GM23338 (cell line): ENCODE results near the gene CDH19. TPM values are rescaled to one million over a fixed set of nuclear protein-coding genes. Genes with fewer than 3 reads are reported as not detected.
A peak's percentile ranks its signal among the peaks of the same experiment; 100 is the strongest.

ENCODE experiments used
- ATAC-seq: fragments of 200-7000 bp; cut with Tn5 transposase; 3 replicates; pipeline ENCODE4 v1.9.1; 2020
- DNase-seq: peaks from one replicate; pipeline ENCODE4 v3.0.0-alpha.2; 2015; ENCODE audit warnings: low spot score
- H2AFZ ChIP-seq: fragments of 200-600 bp; sonication (generic); 2 replicates; pipeline ENCODE4 v1.8.0; 2016; ENCODE audit warnings: antibody characterized with exemption, mild to moderate bottlenecking, moderate library complexity
- H3F3A ChIP-seq: fragments of 200-600 bp; sonication (generic); replicated peaks from 2 replicates; pipeline ENCODE4 v1.8.0; 2017; ENCODE audit warnings: antibody characterized with exemption, mixed run types, low read depth
- H3K27ac ChIP-seq: fragments of 200-600 bp; sonication (generic); 2 replicates; pipeline ENCODE4 v1.6.1; 2016; ENCODE audit warnings: low read depth
- H3K27me3 ChIP-seq: fragments of 200-600 bp; sonication (generic); 2 replicates; pipeline ENCODE4 v1.8.0; 2016; ENCODE audit warnings: mild to moderate bottlenecking, mixed run types, moderate library complexity; ENCODE audit not compliant: insufficient read depth
- H3K36me3 ChIP-seq: fragments of 200-600 bp; sonication (generic); 2 replicates; pipeline ENCODE4 v1.8.0; 2016; ENCODE audit warnings: mild to moderate bottlenecking; ENCODE audit not compliant: insufficient read depth
- H3K4me1 ChIP-seq: fragments of 200-600 bp; sonication (generic); 2 replicates; pipeline ENCODE4 v1.8.0; 2016; ENCODE audit warnings: mild to moderate bottlenecking, moderate library complexity; ENCODE audit not compliant: insufficient read depth
- H3K4me2 ChIP-seq: fragments of 200-600 bp; sonication (generic); 2 replicates; pipeline ENCODE4 v1.7.1; 2017; ENCODE audit warnings: mixed run types
- H3K4me3 ChIP-seq: fragments of 200-600 bp; sonication (generic); 2 replicates; pipeline ENCODE4 v1.6.1; 2016; ENCODE audit warnings: mixed run types
- H3K79me2 ChIP-seq: fragments of 200-600 bp; sonication (generic); replicated peaks from 2 replicates; pipeline ENCODE4 v1.8.0; 2017; ENCODE audit warnings: mild to moderate bottlenecking; ENCODE audit not compliant: insufficient read depth
- H3K9me2 ChIP-seq: fragments of 200-600 bp; sonication (generic); 2 replicates; pipeline ENCODE4 v1.8.0; 2017; ENCODE audit not compliant: insufficient read depth
- H4K20me1 ChIP-seq: fragments of 200-600 bp; sonication (generic); replicated peaks from 2 replicates; pipeline ENCODE4 v1.8.0; 2017; ENCODE audit warnings: mild to moderate bottlenecking; ENCODE audit not compliant: insufficient read depth
- H3K27ac Mint-ChIP-seq: 2 replicates; pipeline ENCODE4 v1.8.0; 2020; ENCODE audit warnings: inconsistent platforms, mild to moderate bottlenecking, moderate library complexity, mixed read lengths
- H3K27me3 Mint-ChIP-seq: 3 replicates; pipeline ENCODE4 v1.8.0; 2022; ENCODE audit warnings: low read depth, mild to moderate bottlenecking, moderate library complexity, mixed read lengths, inconsistent platforms; ENCODE audit not compliant: insufficient read depth, poor library complexity
- H3K36me3 Mint-ChIP-seq: 3 replicates; pipeline ENCODE4 v1.8.0; 2021; ENCODE audit warnings: low read depth, mild to moderate bottlenecking, inconsistent platforms, moderate library complexity, mixed read lengths
- H3K4me1 Mint-ChIP-seq: 3 replicates; pipeline ENCODE4 v1.8.0; 2020; ENCODE audit warnings: mild to moderate bottlenecking, inconsistent platforms, mixed read lengths
- H3K4me3 Mint-ChIP-seq: 3 replicates; pipeline ENCODE4 v1.8.0; 2021; ENCODE audit warnings: moderate library complexity, mild to moderate bottlenecking, inconsistent platforms, mixed read lengths
- H3K9me3 Mint-ChIP-seq: 3 replicates; pipeline ENCODE4 v1.8.0; 2020; ENCODE audit warnings: moderate library complexity, mild to moderate bottlenecking, inconsistent platforms, mixed read lengths
- CREB1 ChIP-seq: fragments of 250-450 bp; sonication (Bioruptor Pico); IDR thresholded peaks from 2 replicates; pipeline ENCODE4 v1.5.0; 2020; ENCODE audit warnings: low read depth, mild to moderate bottlenecking, moderate library complexity
- CTCF ChIP-seq, 2 experiments: fragments of 200-600 bp in 1 of 2; sonication (generic) in 1 of 2; conservative IDR thresholded peaks; 2 replicates each; pipeline versions ENCODE4 v1.5.1 to v1.6.1; 2016 to 2017; ENCODE audit warnings: antibody characterized with exemption in 2 of 2, low read depth in 2 of 2, mild to moderate bottlenecking in 2 of 2, moderate library complexity in 1 of 2
- EZH2 ChIP-seq: fragments of 200-600 bp; sonication (generic); IDR thresholded peaks from one replicate; pipeline ENCODE4 v1.8.0; 2017; ENCODE audit warnings: antibody characterized with exemption, mild to moderate bottlenecking, low read depth; ENCODE audit not compliant: unreplicated experiment
- EZH2phosphoT487 ChIP-seq: fragments of 200-600 bp; sonication (generic); IDR thresholded peaks from one replicate; pipeline ENCODE4 v1.8.1; 2018; ENCODE audit warnings: antibody characterized with exemption; ENCODE audit not compliant: unreplicated experiment
- JUNB ChIP-seq: IDR thresholded peaks from one replicate; pipeline ENCODE4 v1.6.1; 2016; ENCODE audit warnings: antibody characterized with exemption; ENCODE audit not compliant: unreplicated experiment
- NANOG ChIP-seq: IDR thresholded peaks from 2 replicates; pipeline ENCODE4 v1.6.1; 2016; ENCODE audit warnings: antibody characterized with exemption, borderline replicate concordance
- POLR2AphosphoS5 ChIP-seq: IDR thresholded peaks from 2 replicates; pipeline ENCODE4 v1.6.1; 2016; ENCODE audit warnings: antibody characterized with exemption, low read depth
- ZNF114 ChIP-seq: fragments of 250-450 bp; sonication (Bioruptor Pico); IDR thresholded peaks from 2 replicates; pipeline ENCODE4 v1.5.0; 2020; ENCODE audit warnings: mild to moderate bottlenecking, moderate library complexity
- ZNF331 ChIP-seq: fragments of 250-450 bp; sonication (Bioruptor Pico); IDR thresholded peaks from 2 replicates; pipeline ENCODE4 v1.5.0; 2020; ENCODE audit warnings: low read depth, mild to moderate bottlenecking, moderate library complexity
- ZNF462 ChIP-seq: fragments of 250-450 bp; sonication (Bioruptor Pico); IDR thresholded peaks from 2 replicates; pipeline ENCODE4 v1.5.0; 2020; ENCODE audit warnings: mild to moderate bottlenecking, moderate library complexity
- polyA plus RNA-seq: library from polyadenylated mRNA; unstranded; fragments of >200 nt; fragmentation: Nextera tagmentation; extraction: Ambion mirVana; gene quantifications from 2 replicates; pipeline ENCODE4 v1.2.1, GENCODE V29; 2016
- total RNA-seq: library from RNA; depleted of rRNA; stranded (reverse); fragments of >200 nt; shearing (Covaris generic); gene quantifications from 2 replicates; pipeline ENCODE4 v1.2.3, GENCODE V29; 2014

Gene CDH19
- total and polyA plus RNA-seq, 2 experiments from 2014 or later = 0.03 TPM

GRCh38 chr18:66495844-66496243 is 108.0 kb downstream of the CDH19 start:
- Histone ChIP-seq H3K79me2 (no peaks in the 10 kb centered on the region), H3K27ac (no peak overlapping the region), H3K4me1 (no peaks in the 10 kb centered on the region), H3K9me2 (no peaks in the 10 kb centered on the region), H3K36me3 (no peaks in the 10 kb centered on the region), H3K4me2 (no peak overlapping the region), H4K20me1 (no peaks in the 10 kb centered on the region), H3F3A (no peaks in the 10 kb centered on the region), H2AFZ (no peak overlapping the region), H3K4me3 (no peak overlapping the region), H3K27me3 (no peaks in the 10 kb centered on the region)
- no peak for TF ChIP-seq ZNF331 (CRISPR knock-in tag)
- TF ChIP-seq JUNB = no peak
- peak; percentile 78 to 88 for TF ChIP-seq CTCF (conservative IDR thresholded peaks at IDR 0.05; ENCODE audit: low read depth in 2 of 2)
- Mint-ChIP-seq H3K9me3 (no peaks in the 10 kb centered on the region), H3K4me1 (no peaks in the 10 kb centered on the region), H3K36me3 (no peaks in the 10 kb centered on the region), H3K27me3 (peaks cover 5% of the 10 kb centered on the region), H3K4me3 (no peak overlapping the region), H3K27ac (no peak overlapping the region)
- ATAC-seq (peak; percentile 92), DNase-seq (peak; percentile 90)

GRCh38 chr18:66473882-66474281 is 130.0 kb downstream of the CDH19 start:
- Histone ChIP-seq H3K4me2 (no peak overlapping the region), H2AFZ (no peak overlapping the region), H3F3A (no peaks in the 10 kb centered on the region), H3K36me3 (no peaks in the 10 kb centered on the region), H3K9me2 (no peaks in the 10 kb centered on the region), H3K27ac (no peak overlapping the region), H4K20me1 (no peaks in the 10 kb centered on the region), H3K4me3 (no peak overlapping the region), H3K79me2 (no peaks in the 10 kb centered on the region), H3K4me1 (no peaks in the 10 kb centered on the region), H3K27me3 (no peaks in the 10 kb centered on the region)
- Mint-ChIP-seq H3K9me3 (no peaks in the 10 kb centered on the region), H3K4me3 (no peak overlapping the region), H3K27ac (no peak overlapping the region), H3K27me3 (no peaks in the 10 kb centered on the region), H3K4me1 (no peaks in the 10 kb centered on the region), H3K36me3 (no peaks in the 10 kb centered on the region)
- no peak for ATAC-seq
- DNase-seq = no peak
- TF ChIP-seq EZH2phosphoT487 (no peak), ZNF114 (CRISPR knock-in tag) (no peak), ZNF331 (CRISPR knock-in tag) (no peak), EZH2 (no peak), NANOG (no peak), CREB1 (CRISPR knock-in tag) (no peak), CTCF (conservative IDR thresholded peaks at IDR 0.05; ENCODE audit: low read depth in 2 of 2) (no peak), JUNB (no peak), POLR2AphosphoS5 (no peak), ZNF462 (no peak)
